NCI-H1436 treated with DMSO at 0.1 percent for 48 hours (cell line): ENCODE measurements around the gene TIAM2.
"Not testable (repeated sequence)": the region's sequence is repeated elsewhere in the genome, so short reads cannot be mapped to it uniquely, and the experiment has no call there.

Experiments
- DNase-seq: peaks from one replicate; lab custom pipeline; 2025; lab: John Stamatoyannopoulos, UW

Gene TIAM2

GRCh38 chr6:155262655-155263054, 267.5 kb downstream of the TIAM2 start:
- DNase-seq: no peak

- DNase-seq: no peak
Measured at GRCh38 chr6:155263373-155264063, 268.4 kb downstream of the TIAM2 start, which contains the start of gene CLDN20. Gene CLDN20, plus strand, starts transcription at chr6:155264013. Its CDS starts 11,707 bp downstream, at chr6:155275720.

GRCh38 chr6:155264693-155265320, 269.7 kb downstream of the TIAM2 start:
- no peak for DNase-seq

- DNase-seq: no peak
Measured at GRCh38 chr6:155265843-155266535, 270.9 kb downstream of the TIAM2 start.

GRCh38 chr6:155267411-155267810, 272.3 kb downstream of the TIAM2 start:
- no peak for DNase-seq

GRCh38 chr6:155268088-155268867, 273.2 kb downstream of the TIAM2 start:
- DNase-seq: not testable (repeated sequence)

- DNase-seq: no peak
Measured at GRCh38 chr6:155269765-155270164, 274.6 kb downstream of the TIAM2 start.

GRCh38 chr6:155270561-155271091, 275.5 kb downstream of the TIAM2 start:
- DNase-seq: no peak

- no peak for DNase-seq
Measured at GRCh38 chr6:155271145-155271544, 276.0 kb downstream of the TIAM2 start.

GRCh38 chr6:155272353-155273232, 277.5 kb downstream of the TIAM2 start:
- no peak for DNase-seq

GRCh38 chr6:155273431-155273830, 278.3 kb downstream of the TIAM2 start:
- DNase-seq: no peak

- no peak for DNase-seq
Measured at GRCh38 chr6:155274106-155274505, 279.0 kb downstream of the TIAM2 start.

GRCh38 chr6:155274533-155274932, 279.4 kb downstream of the TIAM2 start:
- DNase-seq: no peak

- DNase-seq: no peak
Measured at GRCh38 chr6:155275808-155276480, 280.8 kb downstream of the TIAM2 start.

GRCh38 chr6:155276638-155277037, 281.5 kb downstream of the TIAM2 start:
- DNase-seq: no peak

GRCh38 chr6:155278319-155279049, 283.4 kb downstream of the TIAM2 start:
- no peak for DNase-seq

GRCh38 chr6:155284775-155285174, 289.7 kb downstream of the TIAM2 start:
- DNase-seq: no peak

GRCh38 chr6:155287762-155288161, 292.6 kb downstream of the TIAM2 start:
- DNase-seq: no peak

- DNase-seq: no peak
Measured at GRCh38 chr6:155290491-155290890, 295.4 kb downstream of the TIAM2 start.

- DNase-seq: no peak
Measured at GRCh38 chr6:155291291-155291690, 296.2 kb downstream of the TIAM2 start.
